Fibroblast of skin of abdomen (primary cell): ENCODE measurements around the gene EIF1AD.

Source experiments
- DNase-seq: peaks from one replicate; pipeline ENCODE4 v3.0.0-alpha.2; 2013

Gene EIF1AD

GRCh38 chr11:66002648-66003225, 780 bp upstream of the EIF1AD start:
- DNase-seq = no peak

GRCh38 chr11:65997286-65997685, 4.7 kb downstream of the EIF1AD start:
- no peak for DNase-seq

GRCh38 chr11:65992056-65992455, 9.9 kb downstream of the EIF1AD start:
- no peak for DNase-seq

- DNase-seq = peak; percentile 93
Measured at GRCh38 chr11:65988791-65989592, 13.0 kb downstream of the EIF1AD start.

- no peak for DNase-seq
Measured at GRCh38 chr11:65987336-65987735, 14.6 kb downstream of the EIF1AD start.

GRCh38 chr11:65983589-65983987, 18.4 kb downstream of the EIF1AD start:
- DNase-seq = no peak

GRCh38 chr11:65982824-65983588, 19.0 kb downstream of the EIF1AD start:
- no peak for DNase-seq

- no peak for DNase-seq
Measured at GRCh38 chr11:65981972-65982823, 19.8 kb downstream of the EIF1AD start.

- no peak for DNase-seq
Measured at GRCh38 chr11:65981101-65981740, 20.7 kb downstream of the EIF1AD start.

- no peak for DNase-seq
Measured at GRCh38 chr11:65979261-65979759, 22.6 kb downstream of the EIF1AD start.

GRCh38 chr11:65978391-65979238, 23.3 kb downstream of the EIF1AD start:
- no peak for DNase-seq

- no peak for DNase-seq
Measured at GRCh38 chr11:65977621-65978390, 24.2 kb downstream of the EIF1AD start.

GRCh38 chr11:65976216-65977176, 25.5 kb downstream of the EIF1AD start:
- DNase-seq = no peak

- DNase-seq = no peak
Measured at GRCh38 chr11:65975771-65976170, 26.2 kb downstream of the EIF1AD start.

- DNase-seq = peak; percentile 6
Measured at GRCh38 chr11:65973439-65974110, 28.4 kb downstream of the EIF1AD start.

GRCh38 chr11:65972116-65972515, 29.8 kb downstream of the EIF1AD start:
- DNase-seq = no peak

- no peak for DNase-seq
Measured at GRCh38 chr11:65968600-65969482, 33.1 kb downstream of the EIF1AD start.
